Mucosa of descending colon (tissue), 3 donors: ENCODE results near the gene ASB2. TPM values are rescaled to one million over a fixed set of nuclear protein-coding genes. Genes with fewer than 3 reads are reported as not detected.

ENCODE experiments used
- ATAC-seq: fragments of 200-7000 bp; cut with Tn5 transposase; one replicate; pipeline ENCODE4 v1.9.1; 2020; ENCODE audit warnings: mild to moderate bottlenecking, moderate library complexity
- DNase-seq, 3 donors: peaks; one replicate each; pipeline ENCODE4 v3.0.0-alpha.2; 2020
- H3K36me3 ChIP-seq: fragments of 200-600 bp; one replicate; pipeline ENCODE4 v1.8.0; 2021; ENCODE audit warnings: low read depth, mild to moderate bottlenecking
- H3K4me1 ChIP-seq: fragments of 200-600 bp; one replicate; pipeline ENCODE4 v1.8.0; 2021; ENCODE audit warnings: low read depth, mild to moderate bottlenecking
- H3K4me3 ChIP-seq: fragments of 200-600 bp; one replicate; pipeline ENCODE4 v1.8.0; 2021; ENCODE audit warnings: mild to moderate bottlenecking
- H3K9me3 ChIP-seq: fragments of 200-600 bp; one replicate; pipeline ENCODE4 v1.8.0; 2021; ENCODE audit warnings: mild to moderate bottlenecking
- intact Hi-C, 2 donors: fragments of 100-400 bp; cut with DNase I in 1 of 2; cut with micrococcal nuclease in 1 of 2; formaldehyde crosslinking; loops; one replicate each; pipeline versions ENCODE4 v1.11.0 to v1.11.1; 2022; cut with DNase I, micrococcal nuclease
- total RNA-seq, 3 donors: library from RNA; stranded (reverse); fragmentation: NEBNext Ultra II Directional in 2 of 3; extraction: Animal tissue kit (Norgen Biotek cat#: 25700) in 2 of 3; gene quantifications; one replicate each; pipeline versions ENCODE4 v1.2.1 to v1.2.4, GENCODE V29; 2021 to 2023
- TF ChIP-seq, protein P1 (sequence below): fragments of 200-600 bp; IDR thresholded peaks from one replicate; pipeline ENCODE4 v1.8.0; 2022; ENCODE audit warnings: antibody characterized with exemption, mild to moderate bottlenecking
- donor health status: DM: no; HTN: no; CAD: no; lungs with moderate emphysema.
- donor health status: DM: no; HTN: no; CAD: no.
- donor health status: DM: no; HTN: yes; CAD: no.

The ASB2 gene
- total RNA-seq, 3 donors from 2014 or later = 5.2 to 89.1 (median 8.8) TPM

DNA sequence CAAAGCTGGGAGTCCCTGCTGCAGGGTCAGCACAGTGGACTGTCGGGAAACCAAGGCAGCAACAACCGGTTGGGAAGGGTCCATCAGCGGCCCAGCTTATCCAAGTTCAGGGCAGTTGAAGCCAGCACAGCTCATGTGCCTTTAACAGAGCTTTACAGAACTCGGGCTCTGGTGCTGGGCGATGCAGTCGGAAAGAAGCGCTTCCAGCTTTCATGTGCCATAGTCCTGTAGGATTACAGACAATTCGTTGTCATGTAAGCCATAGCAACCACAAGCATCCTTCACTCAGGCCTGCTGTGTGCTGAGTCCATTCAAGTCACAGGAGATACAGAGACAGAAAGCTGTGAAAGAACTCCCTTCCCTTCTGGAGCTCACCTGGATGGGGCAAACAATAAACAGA lies 52.7 kb downstream of the ASB2 start:
- intact Hi-C loops = no loop called here

DNA sequence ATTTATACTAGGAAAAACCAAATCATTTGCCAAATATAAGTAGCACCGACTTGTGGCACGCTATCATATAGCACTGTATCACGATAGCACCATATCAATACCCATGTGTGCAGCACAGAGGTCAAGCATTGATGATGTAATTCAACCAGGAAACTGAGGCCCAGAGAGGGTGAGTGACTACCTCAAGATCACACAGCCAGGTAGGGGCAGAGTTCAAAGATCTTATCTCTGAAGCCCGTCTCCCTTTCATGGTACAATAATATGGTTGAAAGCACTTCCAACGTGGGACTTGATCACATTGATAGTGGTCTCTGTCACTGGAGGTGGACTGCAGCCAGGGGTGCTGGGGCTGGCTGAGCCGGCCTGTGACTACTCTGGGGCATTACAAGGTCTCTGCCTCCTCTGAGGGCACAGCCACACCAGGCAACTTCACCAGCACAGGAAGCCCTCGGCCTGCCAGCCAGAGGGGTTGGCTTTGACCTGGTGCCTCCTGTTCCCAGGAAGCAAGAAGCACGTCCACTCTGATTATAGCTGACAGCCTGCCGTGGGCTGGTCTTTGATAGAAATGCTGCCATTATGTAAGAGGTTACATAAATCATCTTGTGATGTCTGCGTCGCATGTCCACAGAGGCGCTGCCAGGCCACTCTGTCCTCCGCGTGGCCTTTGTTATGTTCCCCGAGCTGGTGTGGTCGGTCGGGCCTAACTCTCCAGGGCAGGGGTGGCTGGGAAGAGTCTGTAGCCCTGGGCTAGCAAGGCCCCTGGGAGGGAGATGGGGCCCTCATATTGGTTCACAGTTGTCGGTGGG lies 55.2 kb downstream of the ASB2 start:
- Histone ChIP-seq H3K4me1 (no peaks in the 10 kb centered on the region), H3K4me3 (no peak overlapping the region), H3K36me3 (no peaks in the 10 kb centered on the region), H3K9me3 (no peaks in the 10 kb centered on the region)
- intact Hi-C loops = no loop called here
- TF ChIP-seq, protein P1, sequence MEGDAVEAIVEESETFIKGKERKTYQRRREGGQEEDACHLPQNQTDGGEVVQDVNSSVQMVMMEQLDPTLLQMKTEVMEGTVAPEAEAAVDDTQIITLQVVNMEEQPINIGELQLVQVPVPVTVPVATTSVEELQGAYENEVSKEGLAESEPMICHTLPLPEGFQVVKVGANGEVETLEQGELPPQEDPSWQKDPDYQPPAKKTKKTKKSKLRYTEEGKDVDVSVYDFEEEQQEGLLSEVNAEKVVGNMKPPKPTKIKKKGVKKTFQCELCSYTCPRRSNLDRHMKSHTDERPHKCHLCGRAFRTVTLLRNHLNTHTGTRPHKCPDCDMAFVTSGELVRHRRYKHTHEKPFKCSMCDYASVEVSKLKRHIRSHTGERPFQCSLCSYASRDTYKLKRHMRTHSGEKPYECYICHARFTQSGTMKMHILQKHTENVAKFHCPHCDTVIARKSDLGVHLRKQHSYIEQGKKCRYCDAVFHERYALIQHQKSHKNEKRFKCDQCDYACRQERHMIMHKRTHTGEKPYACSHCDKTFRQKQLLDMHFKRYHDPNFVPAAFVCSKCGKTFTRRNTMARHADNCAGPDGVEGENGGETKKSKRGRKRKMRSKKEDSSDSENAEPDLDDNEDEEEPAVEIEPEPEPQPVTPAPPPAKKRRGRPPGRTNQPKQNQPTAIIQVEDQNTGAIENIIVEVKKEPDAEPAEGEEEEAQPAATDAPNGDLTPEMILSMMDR = no peak
- DNase-seq (no peak), ATAC-seq (no peak)

More for the DNA sequence above, 52.7 kb downstream of the ASB2 start:
- TF ChIP-seq, protein P1 = no peak
- no peak overlapping the region for H3K4me3 ChIP-seq
- no peaks in the 10 kb centered on the region for H3K36me3 ChIP-seq
- no peaks in the 10 kb centered on the region for H3K4me1 ChIP-seq
- ATAC-seq (no peak), DNase-seq (no peak)
- no peaks in the 10 kb centered on the region for H3K9me3 ChIP-seq

DNA sequence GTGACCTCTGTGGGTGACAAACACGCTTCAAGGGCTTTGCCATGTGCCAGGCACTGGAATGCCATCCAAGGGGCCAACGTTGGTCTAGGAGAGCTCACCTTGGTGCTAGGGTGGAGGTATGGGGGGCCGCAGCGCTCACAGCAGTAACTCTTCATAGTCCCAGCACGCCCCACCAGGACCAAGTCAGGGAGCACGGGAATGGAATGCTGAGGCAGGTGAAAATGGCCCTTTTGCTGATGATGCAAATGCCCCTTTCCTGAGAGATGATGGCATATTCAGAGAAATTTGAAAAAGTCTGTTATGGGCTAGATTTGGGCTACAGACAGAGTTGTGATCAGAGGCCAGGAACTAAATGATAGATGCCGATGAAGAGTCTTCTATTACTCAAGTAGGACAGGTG lies 59.2 kb downstream of the ASB2 start:
- Histone ChIP-seq H3K9me3 (no peaks in the 10 kb centered on the region), H3K36me3 (no peaks in the 10 kb centered on the region), H3K4me3 (no peak overlapping the region), H3K4me1 (no peaks in the 10 kb centered on the region)
- DNase-seq = peak in 1 of 3 donors; percentile 0
- intact Hi-C loops = no loop called here
- TF ChIP-seq, protein P1 = no peak
- no peak for ATAC-seq

DNA sequence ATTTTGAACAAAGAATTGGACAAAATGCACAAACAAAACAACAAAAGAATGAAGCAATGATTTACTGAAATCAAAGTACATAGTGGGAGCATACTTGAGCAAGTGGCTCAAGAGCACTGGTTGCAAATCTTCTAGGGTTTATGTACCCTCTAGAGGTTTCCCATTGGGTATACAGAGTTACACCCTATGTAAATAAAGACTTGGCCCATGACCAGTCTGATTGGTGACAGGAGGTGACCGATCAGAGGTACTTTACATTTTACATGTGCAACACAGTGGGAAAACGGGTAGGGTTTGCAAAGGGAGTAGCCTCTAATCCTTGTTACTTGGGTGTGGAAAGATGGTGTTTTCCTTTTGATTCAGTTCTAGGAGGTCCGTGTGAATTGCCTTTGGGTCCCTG lies 59.9 kb downstream of the ASB2 start:
- no peak for DNase-seq
- TF ChIP-seq, protein P1 = no peak
- intact Hi-C loops = no loop called here
- Histone ChIP-seq H3K4me3 (no peak overlapping the region), H3K4me1 (no peaks in the 10 kb centered on the region), H3K36me3 (no peaks in the 10 kb centered on the region), H3K9me3 (no peaks in the 10 kb centered on the region)
- peak; percentile 45 for ATAC-seq

DNA sequence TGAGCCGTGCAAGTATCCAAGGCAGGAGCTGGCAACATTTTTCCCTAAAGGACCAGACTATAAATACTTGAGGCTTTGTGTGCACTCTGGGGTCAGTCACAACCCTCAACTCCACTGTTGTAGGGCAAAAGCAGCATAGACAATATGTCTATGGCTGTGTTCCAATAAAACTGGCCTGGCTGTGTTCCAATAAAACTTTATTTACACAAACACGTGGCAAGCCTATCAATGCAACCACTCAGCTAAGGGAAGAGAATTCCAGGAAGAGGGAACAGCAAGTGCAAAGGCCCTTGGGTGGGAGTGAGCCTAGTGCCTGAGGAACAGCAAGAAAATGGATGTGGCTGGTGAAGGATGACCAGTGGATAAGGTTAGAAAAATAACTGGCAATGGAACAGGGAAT lies 60.6 kb downstream of the ASB2 start:
- no peaks in the 10 kb centered on the region for H3K36me3 ChIP-seq
- H3K9me3 ChIP-seq = no peaks in the 10 kb centered on the region
- intact Hi-C loops = no loop called here
- no peak overlapping the region for H3K4me3 ChIP-seq
- no peaks in the 10 kb centered on the region for H3K4me1 ChIP-seq
- ATAC-seq (no peak), DNase-seq (no peak)
- TF ChIP-seq, protein P1 = no peak
